HG03064 (cell line): ENCODE results near the gene DLL3.
"Not testable (repeated sequence)": the region's sequence is repeated elsewhere in the genome, so short reads cannot be mapped to it uniquely, and the experiment has no call there.

Experiments
- ATAC-seq: cut with Tn5 transposase; IDR thresholded peaks from one replicate; pipeline ENCODE4 v1.9.1; 2021; ENCODE audit warnings: low read depth; ENCODE audit not compliant: unreplicated experiment

Gene DLL3

DNA sequence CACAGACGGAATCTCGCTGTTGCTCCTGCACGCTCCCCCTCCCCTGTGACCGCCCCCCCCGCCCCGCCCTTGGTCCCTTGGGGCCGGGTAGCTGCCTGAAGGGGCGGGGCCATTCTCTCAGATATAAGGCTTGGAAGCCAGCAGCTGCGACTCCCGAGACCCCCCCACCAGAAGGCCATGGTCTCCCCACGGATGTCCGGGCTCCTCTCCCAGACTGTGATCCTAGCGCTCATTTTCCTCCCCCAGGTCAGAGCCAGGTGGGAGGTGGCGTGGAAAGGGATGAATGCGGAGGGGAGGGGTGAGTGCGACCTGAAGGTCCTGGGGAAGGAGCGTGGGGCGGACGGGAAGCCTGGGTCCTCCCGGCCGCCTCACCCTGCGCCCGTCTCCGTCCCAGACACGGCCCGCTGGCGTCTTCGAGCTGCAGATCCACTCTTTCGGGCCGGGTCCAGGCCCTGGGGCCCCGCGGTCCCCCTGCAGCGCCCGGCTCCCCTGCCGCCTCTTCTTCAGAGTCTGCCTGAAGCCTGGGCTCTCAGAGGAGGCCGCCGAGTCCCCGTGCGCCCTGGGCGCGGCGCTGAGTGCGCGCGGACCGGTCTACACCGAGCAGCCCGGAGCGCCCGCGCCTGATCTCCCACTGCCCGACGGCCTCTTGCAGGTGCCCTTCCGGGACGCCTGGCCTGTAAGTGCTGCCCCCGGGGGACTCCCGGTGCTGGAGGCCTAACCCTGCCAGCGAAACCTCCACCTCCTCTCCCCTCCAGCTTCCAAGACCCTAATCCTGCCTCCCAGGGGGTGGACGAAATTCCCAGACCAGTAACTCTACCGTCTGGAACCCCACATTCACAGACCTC, at the start of gene DLL3:
Gene DLL3 (plus strand): TSS at position 150 of the 845 bp plus-strand sequence. CDS start 28 bp downstream, at position 178.
- no peak for ATAC-seq

- ATAC-seq: no peak
These were observed 49.5 kb upstream of the DLL3 start for GRCh38 chr19:39449116-39449797.

GRCh38 chr19:39451257-39451656, 47.5 kb upstream of the DLL3 start:
- ATAC-seq: not testable (repeated sequence)

GRCh38 chr19:39463403-39463802, 35.3 kb upstream of the DLL3 start:
- no peak for ATAC-seq

DNA sequence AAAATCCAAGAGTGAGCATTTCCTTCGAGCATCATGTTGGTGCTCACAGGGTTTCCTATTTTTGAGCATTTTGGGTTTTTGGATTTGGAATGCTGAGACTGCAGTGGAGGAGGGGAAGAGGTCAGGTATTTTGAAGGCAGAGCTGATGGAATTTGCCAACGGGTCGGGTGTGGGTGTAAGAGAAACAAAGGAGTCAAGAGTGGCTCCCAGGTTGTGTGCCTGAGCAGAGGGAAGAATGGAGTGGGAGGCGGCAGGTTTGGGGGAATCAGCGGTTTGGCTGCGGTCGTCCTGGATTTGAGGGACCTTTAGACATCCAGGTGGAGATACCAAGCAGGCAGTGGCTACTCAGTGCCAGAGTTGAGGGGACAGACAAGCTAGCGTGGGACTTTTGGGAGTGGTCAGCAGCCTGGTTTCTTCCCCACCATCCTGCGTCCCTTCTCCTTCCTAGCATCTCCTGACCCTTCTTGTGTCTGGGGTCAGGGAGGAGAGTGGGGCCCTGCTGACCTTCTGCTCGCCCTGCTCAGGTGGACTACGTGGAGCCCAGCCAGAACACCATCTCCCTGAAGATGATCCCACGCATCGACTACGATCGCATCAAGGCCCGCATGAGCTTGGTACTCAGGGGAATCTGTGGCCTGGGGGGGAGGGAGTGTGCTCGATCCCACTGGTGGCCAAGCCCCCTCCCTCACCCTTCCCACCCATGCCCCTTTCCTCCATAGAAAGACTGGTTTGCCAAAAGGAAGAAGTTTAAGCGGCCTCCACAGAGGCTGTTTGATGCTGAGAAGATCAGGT, 32.6 kb upstream of the DLL3 start:
- no peak for ATAC-seq

GRCh38 chr19:39467941-39468340, 30.8 kb upstream of the DLL3 start:
- no peak for ATAC-seq

DNA sequence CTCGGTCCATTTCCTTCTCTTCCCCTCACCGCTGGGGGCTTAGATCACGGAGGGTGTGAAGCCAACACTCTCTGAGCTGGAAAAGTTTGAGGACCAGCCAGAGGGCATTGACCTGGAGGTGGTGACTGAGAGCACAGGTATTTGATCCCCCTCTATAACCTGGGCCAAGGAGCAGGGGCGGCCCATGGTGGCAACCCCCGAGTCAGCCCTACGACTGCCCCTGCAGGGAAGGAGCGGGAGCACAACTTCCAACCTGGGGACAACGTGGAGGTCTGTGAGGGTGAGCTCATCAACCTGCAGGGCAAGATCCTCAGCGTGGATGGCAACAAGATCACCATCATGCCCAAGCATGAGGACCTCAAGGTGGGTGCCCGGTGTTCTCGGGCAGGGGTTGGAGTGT, 29.7 kb upstream of the DLL3 start:
- no peak for ATAC-seq

DNA sequence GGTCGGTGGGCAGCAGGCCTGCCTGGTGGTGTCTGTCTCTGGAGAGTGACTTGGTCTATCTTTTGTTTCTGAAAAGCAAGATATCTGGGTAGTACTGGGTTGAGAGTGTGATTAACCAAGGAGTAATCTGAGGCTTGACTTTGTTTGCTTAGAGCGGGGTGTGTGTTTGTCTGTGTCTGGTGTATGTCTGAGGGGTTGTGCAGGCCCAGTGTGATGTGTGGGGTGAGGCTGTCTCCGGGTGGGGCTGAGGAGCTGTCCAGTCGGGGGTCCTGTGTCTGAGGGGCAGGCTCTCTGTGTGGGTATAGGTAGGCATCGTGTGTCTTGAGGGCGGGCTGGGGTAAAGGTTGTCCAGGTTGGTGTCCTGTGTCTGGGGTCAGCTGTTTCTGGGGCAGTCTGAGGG, 29.2 kb upstream of the DLL3 start:
- no peak for ATAC-seq

DNA sequence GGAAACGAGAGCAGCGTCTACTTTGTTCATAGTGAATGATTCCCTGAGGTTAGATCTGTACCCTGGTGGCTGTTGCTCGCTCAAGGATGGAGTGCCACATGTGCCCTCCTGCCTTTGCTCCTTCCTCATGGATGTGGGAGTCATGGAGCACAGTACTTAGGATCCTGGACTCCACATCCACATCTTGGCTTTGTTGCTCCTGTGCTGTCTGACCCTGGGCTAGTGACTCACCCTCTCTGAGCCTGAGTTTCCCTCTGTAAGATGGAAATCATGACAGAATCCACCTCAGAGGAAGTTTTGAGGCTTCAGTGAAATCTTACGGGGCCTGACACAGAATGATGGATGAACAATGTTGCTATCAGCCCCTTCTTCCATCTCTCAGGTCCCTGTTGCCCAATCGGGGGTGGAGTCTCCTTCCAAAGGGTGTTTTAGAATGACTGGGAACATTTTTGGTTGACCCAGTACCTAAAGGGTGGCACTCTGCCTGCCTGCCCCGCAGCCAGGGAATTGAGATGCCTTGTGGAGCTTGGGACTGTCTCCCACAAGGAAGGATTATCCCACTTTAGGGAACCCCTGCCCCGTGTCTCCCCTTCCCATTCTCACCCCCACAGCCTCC, 27.9 kb upstream of the DLL3 start:
- no peak for ATAC-seq

GRCh38 chr19:39471756-39472536, 26.8 kb upstream of the DLL3 start:
- ATAC-seq: no peak

- no peak for ATAC-seq
These were observed 25.9 kb upstream of the DLL3 start for GRCh38 chr19:39472746-39473442.

DNA sequence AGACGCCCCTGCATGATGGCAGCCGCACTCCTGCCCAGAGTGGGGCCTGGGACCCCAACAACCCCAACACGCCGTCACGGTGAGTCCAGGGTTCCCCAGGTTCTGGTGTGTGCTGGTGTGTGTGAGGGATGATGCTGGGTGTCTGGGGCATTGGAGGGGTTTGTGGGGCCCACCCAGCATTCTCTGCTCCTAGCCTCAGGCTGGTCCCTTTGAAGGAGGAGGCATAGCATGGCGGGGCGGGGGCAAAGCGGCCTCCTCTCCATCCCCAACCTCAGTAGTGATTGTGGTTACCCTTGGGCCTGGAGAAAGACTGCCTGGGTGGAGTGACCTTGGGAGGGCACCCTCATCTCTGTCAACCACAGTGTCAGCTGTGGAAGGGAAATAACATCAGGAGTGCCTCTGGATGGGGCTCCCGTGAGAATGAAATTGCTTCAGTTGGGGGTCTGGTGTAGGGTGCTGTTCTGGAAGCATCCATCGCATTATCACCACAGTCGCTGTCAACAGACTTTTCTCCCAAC, 25.2 kb upstream of the DLL3 start:
- ATAC-seq: no peak

- no peak for ATAC-seq
These were observed 24.6 kb upstream of the DLL3 start for GRCh38 chr19:39474139-39474620.

- no peak for ATAC-seq
These were observed 23.0 kb upstream of the DLL3 start for GRCh38 chr19:39475748-39476147.

- not testable (repeated sequence) for ATAC-seq
These were observed 19.4 kb upstream of the DLL3 start for GRCh38 chr19:39479319-39479801.

DNA sequence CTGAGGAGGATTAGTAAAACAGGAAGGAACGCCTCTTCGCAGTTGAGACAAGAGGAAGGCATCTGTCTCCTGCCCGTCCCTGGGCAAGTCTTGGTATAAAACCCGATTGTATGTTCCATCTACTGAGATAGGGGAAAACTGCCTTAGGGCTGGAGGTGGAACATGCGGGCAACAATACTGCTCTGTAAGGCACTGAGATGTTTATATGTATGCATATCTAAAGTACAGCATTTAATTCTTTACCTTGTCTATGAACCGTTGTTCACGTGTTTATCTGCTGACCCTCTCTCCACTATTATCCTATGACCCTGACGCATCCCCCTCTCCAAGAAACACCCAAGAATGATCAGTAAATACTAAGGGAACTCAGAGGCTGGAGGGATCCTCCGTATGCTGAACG, 18.8 kb upstream of the DLL3 start:
- no peak for ATAC-seq

GRCh38 chr19:39480337-39481228, 18.2 kb upstream of the DLL3 start, which contains the start of gene TIMM50:
Gene TIMM50, plus strand, starts transcription at chr19:39480838. Its CDS starts 16 bp downstream, at chr19:39480854.
- ATAC-seq: peak; percentile 76

GRCh38 chr19:39481229-39481545, 17.6 kb upstream of the DLL3 start:
- no peak for ATAC-seq
